Head of caudate nucleus (tissue), 42 donors: Measurements from ENCODE around the gene KCNMA1.

Source experiments
- DNase-seq, 42 donors: peaks; one replicate each; pipeline versions ENCODE4 v3.0.0 to v3.0.0-alpha.2; 2020 to 2021; ENCODE audit warnings: mixed read lengths in 7 of 42
- intact Hi-C: fragments of 100-400 bp; cut with DNase I; formaldehyde crosslinking; loops from one replicate; pipeline ENCODE4 v1.15.0; 2022

KCNMA1 gene

GRCh38 chr10:76916536-76916935, 721.1 kb downstream of the KCNMA1 start:
- intact Hi-C loops = no loop called here
- no peak for DNase-seq

- DNase-seq = no peak
- intact Hi-C loops = no loop called here
Observed at GRCh38 chr10:76915316-76915715, 722.3 kb downstream of the KCNMA1 start.

- intact Hi-C loops = no loop called here
- peak in 2 of 42 donors; percentile 8 to 30 for DNase-seq
Observed at GRCh38 chr10:76911184-76911583, 726.4 kb downstream of the KCNMA1 start.

- intact Hi-C loops = no loop called here
- DNase-seq = peak in 35 of 42 donors; percentile 11 to 82 (median 39)
Observed at GRCh38 chr10:76910184-76910962, 727.2 kb downstream of the KCNMA1 start.

GRCh38 chr10:76906256-76906655, 731.4 kb downstream of the KCNMA1 start:
- DNase-seq = no peak
- intact Hi-C loops = no loop called here

- intact Hi-C loops = no loop called here
- no peak for DNase-seq
Observed at GRCh38 chr10:76905251-76905650, 732.4 kb downstream of the KCNMA1 start.

- DNase-seq = no peak
- intact Hi-C loops = no loop called here
Observed at GRCh38 chr10:76903387-76903945, 734.1 kb downstream of the KCNMA1 start.

GRCh38 chr10:76902949-76903348, 734.7 kb downstream of the KCNMA1 start:
- DNase-seq = peak in 13 of 42 donors; percentile 12 to 50 (median 26)
- intact Hi-C loops = no loop called here

GRCh38 chr10:76901701-76902100, 735.9 kb downstream of the KCNMA1 start:
- intact Hi-C loops = no loop called here

GRCh38 chr10:76899490-76899889, 738.1 kb downstream of the KCNMA1 start:
- intact Hi-C loops = no loop called here

More at GRCh38 chr10:76901701-76902100, 735.9 kb downstream of the KCNMA1 start:
- DNase-seq = no peak

GRCh38 chr10:76892766-76893479, 744.7 kb downstream of the KCNMA1 start:
- DNase-seq = no peak
- intact Hi-C loops = no loop called here

More at GRCh38 chr10:76899490-76899889, 738.1 kb downstream of the KCNMA1 start:
- DNase-seq = no peak

- intact Hi-C loops = no loop called here
Observed at GRCh38 chr10:76887223-76888010, 750.2 kb downstream of the KCNMA1 start.

GRCh38 chr10:76885816-76886215, 751.8 kb downstream of the KCNMA1 start:
- intact Hi-C loops = no loop called here
- DNase-seq = peak in 2 of 42 donors; percentile 6 to 25

More at GRCh38 chr10:76887223-76888010, 750.2 kb downstream of the KCNMA1 start:
- DNase-seq = no peak

- intact Hi-C loops = no loop called here
- no peak for DNase-seq
Observed at GRCh38 chr10:76884673-76885275, 752.8 kb downstream of the KCNMA1 start.

- DNase-seq = no peak
- intact Hi-C loops = no loop called here
Observed at GRCh38 chr10:76883596-76883995, 754.0 kb downstream of the KCNMA1 start.

- intact Hi-C loops = no loop called here
- DNase-seq = peak in 1 of 42 donors; percentile 4
Observed at GRCh38 chr10:76882796-76883195, 754.8 kb downstream of the KCNMA1 start.

GRCh38 chr10:76882245-76882644, 755.4 kb downstream of the KCNMA1 start:
- intact Hi-C loops = no loop called here
- peak in 16 of 42 donors; percentile 5 to 48 (median 20) for DNase-seq

GRCh38 chr10:76881477-76882220, 756.0 kb downstream of the KCNMA1 start:
- intact Hi-C loops = no loop called here
- no peak for DNase-seq
